ENCODE results near the gene SLC7A6. TPM values are rescaled to one million over a fixed set of nuclear protein-coding genes. Genes with fewer than 3 reads are reported as not detected.

SLC7A6 gene
- total and polyA plus RNA-seq, 2 of the 13 experiments (the other 11 are each of a cell fraction or from before 2014, with no cell fraction given), result 35.8 to 70.8 TPM

GRCh38 chr16:68237243-68238028 lies 26.9 kb upstream of the SLC7A6 start (continued):
- TF ChIP-seq ZNF292 (CRISPR knock-in tag; IDR thresholded peaks at IDR 0.05; ENCODE audit: borderline replicate concordance, low read depth), result no peak
- TF ChIP-seq ETV6 (CRISPR knock-in tag; conservative IDR thresholded peaks at IDR 0.05), result no peak; the same call in none of the 2 replicates
- peak; percentile 31; the same call in 1 of the 2 replicates for TF ChIP-seq ZNF792 (CRISPR knock-in tag; IDR thresholded peaks at IDR 0.05)
- peak; percentile 63; the same call in 1 of the 2 replicates for TF ChIP-seq HOXA5 (CRISPR knock-in tag; IDR thresholded peaks at IDR 0.05)
- TF ChIP-seq ZFP36L1 (CRISPR knock-in tag; IDR thresholded peaks at IDR 0.05), result peak; percentile 41; the same call in 1 of the 2 replicates
- peak; percentile 43; the same call in 1 of the 2 replicates for TF ChIP-seq ZMYM3 (CRISPR knock-in tag; IDR thresholded peaks at IDR 0.05)
- peak; percentile 62 for TF ChIP-seq MED8 (CRISPR knock-in tag; IDR thresholded peaks at IDR 0.05; ENCODE audit: insufficient replicate concordance)
- peak; percentile 80 for TF ChIP-seq POGK (CRISPR knock-in tag; conservative IDR thresholded peaks at IDR 0.05)
- TF ChIP-seq, protein P1, sequence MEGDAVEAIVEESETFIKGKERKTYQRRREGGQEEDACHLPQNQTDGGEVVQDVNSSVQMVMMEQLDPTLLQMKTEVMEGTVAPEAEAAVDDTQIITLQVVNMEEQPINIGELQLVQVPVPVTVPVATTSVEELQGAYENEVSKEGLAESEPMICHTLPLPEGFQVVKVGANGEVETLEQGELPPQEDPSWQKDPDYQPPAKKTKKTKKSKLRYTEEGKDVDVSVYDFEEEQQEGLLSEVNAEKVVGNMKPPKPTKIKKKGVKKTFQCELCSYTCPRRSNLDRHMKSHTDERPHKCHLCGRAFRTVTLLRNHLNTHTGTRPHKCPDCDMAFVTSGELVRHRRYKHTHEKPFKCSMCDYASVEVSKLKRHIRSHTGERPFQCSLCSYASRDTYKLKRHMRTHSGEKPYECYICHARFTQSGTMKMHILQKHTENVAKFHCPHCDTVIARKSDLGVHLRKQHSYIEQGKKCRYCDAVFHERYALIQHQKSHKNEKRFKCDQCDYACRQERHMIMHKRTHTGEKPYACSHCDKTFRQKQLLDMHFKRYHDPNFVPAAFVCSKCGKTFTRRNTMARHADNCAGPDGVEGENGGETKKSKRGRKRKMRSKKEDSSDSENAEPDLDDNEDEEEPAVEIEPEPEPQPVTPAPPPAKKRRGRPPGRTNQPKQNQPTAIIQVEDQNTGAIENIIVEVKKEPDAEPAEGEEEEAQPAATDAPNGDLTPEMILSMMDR (CRISPR knock-in tag; IDR thresholded peaks at IDR 0.05), result peak; percentile 10; the same call in 1 of the 2 replicates
- TF ChIP-seq ZNF451 (CRISPR knock-in tag; IDR thresholded peaks at IDR 0.05), result peak; percentile 75; the same call in 1 of the 2 replicates
- TF ChIP-seq, protein P2, sequence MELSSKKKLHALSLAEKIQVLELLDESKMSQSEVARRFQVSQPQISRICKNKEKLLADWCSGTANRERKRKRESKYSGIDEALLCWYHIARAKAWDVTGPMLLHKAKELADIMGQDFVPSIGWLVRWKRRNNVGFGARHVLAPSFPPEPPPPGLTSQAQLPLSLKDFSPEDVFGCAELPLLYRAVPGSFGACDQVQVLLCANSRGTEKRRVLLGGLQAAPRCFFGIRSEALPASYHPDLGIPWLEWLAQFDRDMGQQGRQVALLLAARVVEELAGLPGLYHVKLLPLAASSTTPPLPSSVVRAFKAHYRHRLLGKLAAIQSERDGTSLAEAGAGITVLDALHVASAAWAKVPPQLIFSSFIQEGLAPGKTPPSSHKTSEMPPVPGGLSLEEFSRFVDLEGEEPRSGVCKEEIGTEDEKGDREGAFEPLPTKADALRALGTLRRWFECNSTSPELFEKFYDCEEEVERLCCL (CRISPR knock-in tag; IDR thresholded peaks at IDR 0.05; ENCODE audit: borderline replicate concordance), result peak; percentile 59; the same call in 1 of the 2 replicates
- no peak for TF ChIP-seq ZBTB34 (CRISPR knock-in tag; IDR thresholded peaks at IDR 0.05)
- no peak; the same call in 1 of the 2 replicates for TF ChIP-seq ARHGAP35 (CRISPR knock-in tag; IDR thresholded peaks at IDR 0.05; ENCODE audit: borderline replicate concordance)
- no peak; the same call in 1 of the 2 replicates for TF ChIP-seq ATF1 (CRISPR knock-in tag; IDR thresholded peaks at IDR 0.05)
- peak; percentile 56 for TF ChIP-seq PHF8 (CRISPR knock-in tag; IDR thresholded peaks at IDR 0.05)
- 0 out of 2 replicates have a peak, but pooled peaks have one; percentile 69 for TF ChIP-seq ZSCAN12 (CRISPR knock-in tag; IDR thresholded peaks at IDR 0.05)
- no peak for TF ChIP-seq ZNF782 (CRISPR knock-in tag; IDR thresholded peaks at IDR 0.05; ENCODE audit: borderline replicate concordance)
- peak; percentile 85 for TF ChIP-seq ZNF430 (CRISPR knock-in tag; IDR thresholded peaks at IDR 0.05)
- TF ChIP-seq KDM5A (IDR thresholded peaks at IDR 0.05; ENCODE audit: borderline replicate concordance, low read length), result no peak
- TF ChIP-seq MED1 (CRISPR knock-in tag; IDR thresholded peaks at IDR 0.05), result peak; percentile 86
- TF ChIP-seq HMG20A (CRISPR knock-in tag; IDR thresholded peaks at IDR 0.05; ENCODE audit: borderline replicate concordance), result peak; percentile 72; the same call in 1 of the 2 replicates
- no peak for TF ChIP-seq HCFC1 (IDR thresholded peaks at IDR 0.05; ENCODE audit: low read depth, low read length)
